Measurements from ENCODE around the gene ARHGAP8. TPM values are rescaled to one million over a fixed set of nuclear protein-coding genes. Genes with fewer than 3 reads are reported as not detected.

The ARHGAP8 gene
- total and polyA plus RNA-seq, 2 experiments from 2014 or later = 62.8 to 64.9 TPM

- no peaks in the 10 kb centered on the region; the same call in none of the 3 replicates for H3K36me3 Mint-ChIP-seq (ENCODE audit: low read depth)
- H3K36me3 ChIP-seq (ENCODE audit: insufficient read depth) = no peaks in the 10 kb centered on the region
- peaks cover 3% of the 10 kb centered on the region; the same call in 2 of the 3 replicates for H3K4me1 Mint-ChIP-seq
- H3K27me3 ChIP-seq (ENCODE audit: insufficient read depth) = no peaks in the 10 kb centered on the region
- H3F3A ChIP-seq (replicated peaks; ENCODE audit: low read depth) = peaks cover 4% of the 10 kb centered on the region; the same call in 1 of the 2 replicates
- H3K27ac ChIP-seq (ENCODE audit: low read depth) = no peak overlapping the region
- DNase-seq (ENCODE audit: low spot score) = no peak
- no peaks in the 10 kb centered on the region for H3K4me1 ChIP-seq (ENCODE audit: insufficient read depth)
- H2AFZ ChIP-seq = no peak overlapping the region
- no peaks in the 10 kb centered on the region for H3K9me2 ChIP-seq (ENCODE audit: insufficient read depth)
- H3K27ac Mint-ChIP-seq = no peak overlapping the region
- H3K27me3 Mint-ChIP-seq (ENCODE audit: insufficient read depth, low read depth, poor library complexity) = peaks cover 5% of the 10 kb centered on the region
- no peak overlapping the region for H3K4me3 Mint-ChIP-seq
- TF ChIP-seq EZH2phosphoT487 (IDR thresholded peaks at IDR 0.05; ENCODE audit: unreplicated experiment) (no peak), ETS1 (IDR thresholded peaks at IDR 0.05) (no peak), STAT1 (IDR thresholded peaks at IDR 0.05; ENCODE audit: unreplicated experiment) (no peak), CREB1 (CRISPR knock-in tag; IDR thresholded peaks at IDR 0.05; ENCODE audit: low read depth) (no peak), EZH2 (IDR thresholded peaks at IDR 0.05; ENCODE audit: low read depth, unreplicated experiment) (no peak), NANOG (IDR thresholded peaks at IDR 0.05; ENCODE audit: borderline replicate concordance) (no peak), ZNF114 (CRISPR knock-in tag; IDR thresholded peaks at IDR 0.05) (no peak), ZNF462 (CRISPR knock-in tag; IDR thresholded peaks at IDR 0.05) (no peak), JUNB (IDR thresholded peaks at IDR 0.05; ENCODE audit: unreplicated experiment) (no peak), POLR2AphosphoS5 (IDR thresholded peaks at IDR 0.05; ENCODE audit: low read depth) (no peak), ZNF331 (CRISPR knock-in tag; IDR thresholded peaks at IDR 0.05; ENCODE audit: low read depth) (no peak)
- TF ChIP-seq, protein P1, sequence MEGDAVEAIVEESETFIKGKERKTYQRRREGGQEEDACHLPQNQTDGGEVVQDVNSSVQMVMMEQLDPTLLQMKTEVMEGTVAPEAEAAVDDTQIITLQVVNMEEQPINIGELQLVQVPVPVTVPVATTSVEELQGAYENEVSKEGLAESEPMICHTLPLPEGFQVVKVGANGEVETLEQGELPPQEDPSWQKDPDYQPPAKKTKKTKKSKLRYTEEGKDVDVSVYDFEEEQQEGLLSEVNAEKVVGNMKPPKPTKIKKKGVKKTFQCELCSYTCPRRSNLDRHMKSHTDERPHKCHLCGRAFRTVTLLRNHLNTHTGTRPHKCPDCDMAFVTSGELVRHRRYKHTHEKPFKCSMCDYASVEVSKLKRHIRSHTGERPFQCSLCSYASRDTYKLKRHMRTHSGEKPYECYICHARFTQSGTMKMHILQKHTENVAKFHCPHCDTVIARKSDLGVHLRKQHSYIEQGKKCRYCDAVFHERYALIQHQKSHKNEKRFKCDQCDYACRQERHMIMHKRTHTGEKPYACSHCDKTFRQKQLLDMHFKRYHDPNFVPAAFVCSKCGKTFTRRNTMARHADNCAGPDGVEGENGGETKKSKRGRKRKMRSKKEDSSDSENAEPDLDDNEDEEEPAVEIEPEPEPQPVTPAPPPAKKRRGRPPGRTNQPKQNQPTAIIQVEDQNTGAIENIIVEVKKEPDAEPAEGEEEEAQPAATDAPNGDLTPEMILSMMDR (conservative IDR thresholded peaks at IDR 0.05; ENCODE audit: low read depth in 2 of 2) = no peak
- TF ChIP-seq, protein P2, sequence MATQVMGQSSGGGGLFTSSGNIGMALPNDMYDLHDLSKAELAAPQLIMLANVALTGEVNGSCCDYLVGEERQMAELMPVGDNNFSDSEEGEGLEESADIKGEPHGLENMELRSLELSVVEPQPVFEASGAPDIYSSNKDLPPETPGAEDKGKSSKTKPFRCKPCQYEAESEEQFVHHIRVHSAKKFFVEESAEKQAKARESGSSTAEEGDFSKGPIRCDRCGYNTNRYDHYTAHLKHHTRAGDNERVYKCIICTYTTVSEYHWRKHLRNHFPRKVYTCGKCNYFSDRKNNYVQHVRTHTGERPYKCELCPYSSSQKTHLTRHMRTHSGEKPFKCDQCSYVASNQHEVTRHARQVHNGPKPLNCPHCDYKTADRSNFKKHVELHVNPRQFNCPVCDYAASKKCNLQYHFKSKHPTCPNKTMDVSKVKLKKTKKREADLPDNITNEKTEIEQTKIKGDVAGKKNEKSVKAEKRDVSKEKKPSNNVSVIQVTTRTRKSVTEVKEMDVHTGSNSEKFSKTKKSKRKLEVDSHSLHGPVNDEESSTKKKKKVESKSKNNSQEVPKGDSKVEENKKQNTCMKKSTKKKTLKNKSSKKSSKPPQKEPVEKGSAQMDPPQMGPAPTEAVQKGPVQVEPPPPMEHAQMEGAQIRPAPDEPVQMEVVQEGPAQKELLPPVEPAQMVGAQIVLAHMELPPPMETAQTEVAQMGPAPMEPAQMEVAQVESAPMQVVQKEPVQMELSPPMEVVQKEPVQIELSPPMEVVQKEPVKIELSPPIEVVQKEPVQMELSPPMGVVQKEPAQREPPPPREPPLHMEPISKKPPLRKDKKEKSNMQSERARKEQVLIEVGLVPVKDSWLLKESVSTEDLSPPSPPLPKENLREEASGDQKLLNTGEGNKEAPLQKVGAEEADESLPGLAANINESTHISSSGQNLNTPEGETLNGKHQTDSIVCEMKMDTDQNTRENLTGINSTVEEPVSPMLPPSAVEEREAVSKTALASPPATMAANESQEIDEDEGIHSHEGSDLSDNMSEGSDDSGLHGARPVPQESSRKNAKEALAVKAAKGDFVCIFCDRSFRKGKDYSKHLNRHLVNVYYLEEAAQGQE (IDR thresholded peaks at IDR 0.05; ENCODE audit: unreplicated experiment) = no peak
- no peaks in the 10 kb centered on the region for H3K79me2 ChIP-seq (replicated peaks; ENCODE audit: insufficient read depth)
- H3K9me3 Mint-ChIP-seq = no peaks in the 10 kb centered on the region
- no peaks in the 10 kb centered on the region for H4K20me1 ChIP-seq (replicated peaks; ENCODE audit: insufficient read depth)
- H3K4me2 ChIP-seq = no peak overlapping the region
- no peak overlapping the region for H3K4me3 ChIP-seq
- no peak for ATAC-seq
Observed at GRCh38 chr22:44727709-44728108, 24.7 kb upstream of the ARHGAP8 start.
